ENCODE data around the gene SLIT3.

Gene SLIT3

DNA sequence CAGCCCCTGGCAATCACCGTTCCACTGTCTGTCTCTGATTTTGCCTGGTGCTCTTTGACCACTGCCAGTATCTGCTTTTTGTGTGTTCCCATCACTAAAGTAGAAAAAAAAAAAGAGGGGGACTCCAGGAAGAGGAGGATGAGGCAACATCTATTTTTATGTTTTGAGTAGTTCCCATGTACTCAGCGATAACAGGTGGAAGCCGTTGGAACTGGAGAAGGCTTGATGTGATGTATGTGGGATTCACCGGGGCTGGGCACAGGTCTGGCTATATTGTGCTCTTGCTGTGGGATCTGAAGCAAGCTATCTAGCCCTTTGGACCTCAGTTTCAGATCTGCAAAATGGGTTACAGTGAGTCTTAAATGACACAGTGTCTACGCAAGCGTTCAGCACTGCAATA, 104.9 kb downstream of the SLIT3 start:
- no peaks in the 10 kb centered on the region for H3K4me1 ChIP-seq (ENCODE audit: low read length)
- no peaks in the 10 kb centered on the region for H3K9me3 ChIP-seq (ENCODE audit: insufficient read depth, low read length)
- no peak overlapping the region for H3K27ac ChIP-seq (ENCODE audit: low read length)
- no peaks in the 10 kb centered on the region for H4K20me1 ChIP-seq (ENCODE audit: insufficient read depth, low read length)
- H3K4me3 ChIP-seq (ENCODE audit: low read length) = no peak overlapping the region
- H2AFZ ChIP-seq (ENCODE audit: low read depth, low read length) = no peak overlapping the region
- TF ChIP-seq, protein P1, sequence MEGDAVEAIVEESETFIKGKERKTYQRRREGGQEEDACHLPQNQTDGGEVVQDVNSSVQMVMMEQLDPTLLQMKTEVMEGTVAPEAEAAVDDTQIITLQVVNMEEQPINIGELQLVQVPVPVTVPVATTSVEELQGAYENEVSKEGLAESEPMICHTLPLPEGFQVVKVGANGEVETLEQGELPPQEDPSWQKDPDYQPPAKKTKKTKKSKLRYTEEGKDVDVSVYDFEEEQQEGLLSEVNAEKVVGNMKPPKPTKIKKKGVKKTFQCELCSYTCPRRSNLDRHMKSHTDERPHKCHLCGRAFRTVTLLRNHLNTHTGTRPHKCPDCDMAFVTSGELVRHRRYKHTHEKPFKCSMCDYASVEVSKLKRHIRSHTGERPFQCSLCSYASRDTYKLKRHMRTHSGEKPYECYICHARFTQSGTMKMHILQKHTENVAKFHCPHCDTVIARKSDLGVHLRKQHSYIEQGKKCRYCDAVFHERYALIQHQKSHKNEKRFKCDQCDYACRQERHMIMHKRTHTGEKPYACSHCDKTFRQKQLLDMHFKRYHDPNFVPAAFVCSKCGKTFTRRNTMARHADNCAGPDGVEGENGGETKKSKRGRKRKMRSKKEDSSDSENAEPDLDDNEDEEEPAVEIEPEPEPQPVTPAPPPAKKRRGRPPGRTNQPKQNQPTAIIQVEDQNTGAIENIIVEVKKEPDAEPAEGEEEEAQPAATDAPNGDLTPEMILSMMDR (IDR thresholded peaks at IDR 0.05; ENCODE audit: low read depth, low read length) = no peak
- no peak for TF ChIP-seq EZH2phosphoT487 (IDR thresholded peaks at IDR 0.05; ENCODE audit: low read depth)
- no peak overlapping the region for H3K4me2 ChIP-seq (ENCODE audit: low read length)
- no peaks in the 10 kb centered on the region for H3K27me3 ChIP-seq (ENCODE audit: low read depth, low read length)
- H3K9ac ChIP-seq (ENCODE audit: low read length) = no peak overlapping the region
- no peaks in the 10 kb centered on the region for H3K79me2 ChIP-seq (ENCODE audit: low read length)
- no peaks in the 10 kb centered on the region for H3K36me3 ChIP-seq (replicated peaks; ENCODE audit: low read depth, low read length)

DNA sequence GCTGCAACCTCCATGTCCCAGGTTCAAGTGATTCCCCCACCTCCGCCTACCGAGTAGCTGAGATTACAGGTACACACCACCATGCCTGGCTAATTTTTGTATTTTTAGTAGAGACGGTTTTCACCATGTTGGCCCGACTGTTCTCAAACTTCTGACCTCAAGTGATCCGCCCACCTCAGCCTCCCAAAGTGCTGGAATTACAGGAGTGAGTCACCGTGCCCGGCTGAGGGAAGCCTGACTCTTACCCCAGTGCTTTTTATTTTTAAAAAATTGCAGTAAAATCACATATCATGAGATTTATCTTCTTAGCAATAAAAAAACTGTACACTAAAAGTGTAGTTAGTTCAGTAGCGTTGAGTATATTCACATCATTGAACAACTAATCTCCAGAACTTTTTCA, 105.3 kb downstream of the SLIT3 start:
- no peaks in the 10 kb centered on the region for H3K79me2 ChIP-seq (ENCODE audit: low read length)
- H3K4me2 ChIP-seq (ENCODE audit: low read length) = no peak overlapping the region
- no peak overlapping the region for H2AFZ ChIP-seq (ENCODE audit: low read depth, low read length)
- no peak overlapping the region for H3K9ac ChIP-seq (ENCODE audit: low read length)
- no peaks in the 10 kb centered on the region for H3K9me3 ChIP-seq (ENCODE audit: insufficient read depth, low read length)
- no peaks in the 10 kb centered on the region for H3K36me3 ChIP-seq (replicated peaks; ENCODE audit: low read depth, low read length)
- no peaks in the 10 kb centered on the region for H3K4me1 ChIP-seq (ENCODE audit: low read length)
- no peaks in the 10 kb centered on the region for H3K27me3 ChIP-seq (ENCODE audit: low read depth, low read length)
- TF ChIP-seq EZH2phosphoT487 (IDR thresholded peaks at IDR 0.05; ENCODE audit: low read depth) = no peak
- TF ChIP-seq, protein P1 (IDR thresholded peaks at IDR 0.05; ENCODE audit: low read depth, low read length) = no peak
- H3K4me3 ChIP-seq (ENCODE audit: low read length) = no peak overlapping the region
- H3K27ac ChIP-seq (ENCODE audit: low read length) = no peak overlapping the region
- H4K20me1 ChIP-seq (ENCODE audit: insufficient read depth, low read length) = no peaks in the 10 kb centered on the region

DNA sequence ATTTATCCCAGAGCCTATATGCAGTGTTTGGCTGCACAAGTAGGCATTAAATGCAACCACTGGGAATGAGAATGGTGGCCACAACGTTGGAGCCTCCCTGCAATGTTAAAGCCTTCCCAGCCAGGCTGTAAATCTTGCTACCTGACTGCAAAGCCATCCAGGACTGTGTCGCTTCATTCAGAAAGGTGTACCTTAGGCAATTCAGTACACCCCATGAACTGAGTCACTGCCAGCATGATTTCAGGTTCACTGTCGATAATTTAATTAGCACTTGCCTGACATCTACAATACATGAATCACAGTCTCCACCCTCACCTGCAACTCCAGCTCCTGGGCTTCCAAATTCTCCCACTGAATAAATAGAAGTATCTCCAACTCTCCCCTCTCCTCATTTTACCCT, 108.4 kb downstream of the SLIT3 start:
- H3K4me1 ChIP-seq (ENCODE audit: low read length) = no peaks in the 10 kb centered on the region
- H2AFZ ChIP-seq (ENCODE audit: low read depth, low read length) = no peak overlapping the region
- H3K4me2 ChIP-seq (ENCODE audit: low read length) = no peak overlapping the region
- no peak overlapping the region for H3K9ac ChIP-seq (ENCODE audit: low read length)
- H4K20me1 ChIP-seq (ENCODE audit: insufficient read depth, low read length) = no peaks in the 10 kb centered on the region
- no peak overlapping the region for H3K27ac ChIP-seq (ENCODE audit: low read length)
- no peak overlapping the region for H3K4me3 ChIP-seq (ENCODE audit: low read length)
- H3K79me2 ChIP-seq (ENCODE audit: low read length) = no peaks in the 10 kb centered on the region
- peaks cover 3% of the 10 kb centered on the region; the same call in 1 of the 2 replicates for H3K27me3 ChIP-seq (ENCODE audit: low read depth, low read length)
- no peaks in the 10 kb centered on the region for H3K9me3 ChIP-seq (ENCODE audit: insufficient read depth, low read length)
- TF ChIP-seq, protein P1 (IDR thresholded peaks at IDR 0.05; ENCODE audit: low read depth, low read length) = no peak
- TF ChIP-seq EZH2phosphoT487 (IDR thresholded peaks at IDR 0.05; ENCODE audit: low read depth) = no peak
- no peaks in the 10 kb centered on the region for H3K36me3 ChIP-seq (replicated peaks; ENCODE audit: low read depth, low read length)

DNA sequence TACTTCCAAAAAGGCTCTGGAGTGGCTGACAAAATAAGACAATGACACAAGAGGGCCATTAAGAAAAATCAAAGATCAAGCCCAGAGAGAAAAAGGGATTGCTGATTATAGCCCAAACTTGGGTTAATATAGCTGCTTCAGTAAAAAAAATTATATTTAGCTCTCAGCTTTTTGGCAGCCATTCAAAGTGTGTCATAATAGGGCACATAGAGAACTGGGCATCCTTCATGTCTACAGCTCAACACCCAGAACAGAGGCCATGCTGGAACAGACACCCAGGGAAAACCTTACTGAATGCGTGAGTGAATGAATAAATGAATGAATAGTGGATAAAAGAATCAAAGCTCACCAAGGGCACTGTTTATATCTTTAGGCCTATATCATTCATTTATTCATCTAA, 110.1 kb downstream of the SLIT3 start:
- Histone ChIP-seq H3K27ac (ENCODE audit: low read length) (no peak overlapping the region), H3K79me2 (ENCODE audit: low read length) (no peaks in the 10 kb centered on the region), H3K4me2 (ENCODE audit: low read length) (no peak overlapping the region), H3K9me3 (ENCODE audit: insufficient read depth, low read length) (no peaks in the 10 kb centered on the region), H3K4me1 (ENCODE audit: low read length) (no peaks in the 10 kb centered on the region), H3K27me3 (ENCODE audit: low read depth, low read length) (peaks cover 7% of the 10 kb centered on the region; the same call in 1 of the 2 replicates), H3K9ac (ENCODE audit: low read length) (no peak overlapping the region), H3K4me3 (ENCODE audit: low read length) (no peak overlapping the region), H3K36me3 (replicated peaks; ENCODE audit: low read depth, low read length) (no peaks in the 10 kb centered on the region), H4K20me1 (ENCODE audit: insufficient read depth, low read length) (no peaks in the 10 kb centered on the region), H2AFZ (ENCODE audit: low read depth, low read length) (no peak overlapping the region)
- no peak for TF ChIP-seq EZH2phosphoT487 (IDR thresholded peaks at IDR 0.05; ENCODE audit: low read depth)
- TF ChIP-seq, protein P1 (IDR thresholded peaks at IDR 0.05; ENCODE audit: low read depth, low read length) = no peak
